Suprapubic skin (tissue), 4 donors: ENCODE data around the gene SPACA7.

Experiments used
- POLR2A ChIP-seq, 2 donors: fragments of 450-650 bp; IDR thresholded peaks; one replicate each; pipeline ENCODE4 v1.6.1; 2017; ENCODE audit warnings: antibody characterized with exemption in 2 of 2, mild to moderate bottlenecking in 2 of 2, moderate library complexity in 2 of 2
- POLR2AphosphoS5 ChIP-seq, 3 donors: sonication (generic); formaldehyde crosslinking; IDR thresholded peaks; one replicate each; pipeline ENCODE4 v1.6.1; 2017; ENCODE audit warnings: antibody characterized with exemption in 3 of 3
- TF ChIP-seq, protein P1 (sequence below), 2 donors: fragments of 200-600 bp in 1 of 2; fragments of 450-650 bp in 1 of 2; sonication (generic) in 1 of 2; IDR thresholded peaks; one replicate each; pipeline ENCODE4 v1.5.1; 2016 to 2019; ENCODE audit warnings: antibody characterized with exemption in 2 of 2, mild to moderate bottlenecking in 1 of 2, moderate library complexity in 1 of 2

DNA sequence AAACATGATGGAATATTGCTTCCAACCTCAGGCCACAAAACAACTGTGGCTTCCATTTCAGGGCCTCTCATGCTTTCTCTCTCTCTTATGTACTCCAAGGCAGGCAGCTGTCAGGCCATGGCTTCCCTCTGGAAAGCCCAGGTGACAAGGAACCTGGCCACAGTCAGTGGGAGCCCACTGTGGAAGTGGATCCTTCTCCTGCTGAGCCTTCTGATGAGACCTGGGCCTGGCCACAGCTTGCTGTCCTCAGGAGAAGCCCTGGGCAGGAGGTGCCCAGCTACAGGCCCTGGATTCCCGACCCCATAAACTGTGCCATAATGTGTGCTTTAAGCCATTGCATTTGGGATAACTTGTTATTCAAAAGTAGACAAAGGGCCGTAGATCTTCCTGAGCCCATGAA lies 71.2 kb downstream of the SPACA7 start:
- TF ChIP-seq, protein P1, sequence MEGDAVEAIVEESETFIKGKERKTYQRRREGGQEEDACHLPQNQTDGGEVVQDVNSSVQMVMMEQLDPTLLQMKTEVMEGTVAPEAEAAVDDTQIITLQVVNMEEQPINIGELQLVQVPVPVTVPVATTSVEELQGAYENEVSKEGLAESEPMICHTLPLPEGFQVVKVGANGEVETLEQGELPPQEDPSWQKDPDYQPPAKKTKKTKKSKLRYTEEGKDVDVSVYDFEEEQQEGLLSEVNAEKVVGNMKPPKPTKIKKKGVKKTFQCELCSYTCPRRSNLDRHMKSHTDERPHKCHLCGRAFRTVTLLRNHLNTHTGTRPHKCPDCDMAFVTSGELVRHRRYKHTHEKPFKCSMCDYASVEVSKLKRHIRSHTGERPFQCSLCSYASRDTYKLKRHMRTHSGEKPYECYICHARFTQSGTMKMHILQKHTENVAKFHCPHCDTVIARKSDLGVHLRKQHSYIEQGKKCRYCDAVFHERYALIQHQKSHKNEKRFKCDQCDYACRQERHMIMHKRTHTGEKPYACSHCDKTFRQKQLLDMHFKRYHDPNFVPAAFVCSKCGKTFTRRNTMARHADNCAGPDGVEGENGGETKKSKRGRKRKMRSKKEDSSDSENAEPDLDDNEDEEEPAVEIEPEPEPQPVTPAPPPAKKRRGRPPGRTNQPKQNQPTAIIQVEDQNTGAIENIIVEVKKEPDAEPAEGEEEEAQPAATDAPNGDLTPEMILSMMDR (IDR thresholded peaks at IDR 0.05), result no peak
- TF ChIP-seq POLR2AphosphoS5 (IDR thresholded peaks at IDR 0.05) (no peak), POLR2A (IDR thresholded peaks at IDR 0.05) (no peak)
